HepG2 (cell line): ENCODE data around the gene SULT1B1. TPM values are rescaled to one million over a fixed set of nuclear protein-coding genes. Genes with fewer than 3 reads are reported as not detected.
A peak's percentile ranks its signal among the peaks of the same experiment; 100 is the strongest.

Experiments used
- E2F5 ChIP-seq: sonication (generic); formaldehyde crosslinking; conservative IDR thresholded peaks from 2 replicates; pipeline ENCODE4 v1.4.0; 2020; ENCODE audit warnings: missing genetic modification reagents
- KAT2B ChIP-seq: fragments of 150-350 bp; IDR thresholded peaks from 2 replicates; pipeline ENCODE4 v1.6.1; 2014; ENCODE audit warnings: low read depth, low read length, borderline replicate concordance
- KDM6A ChIP-seq: IDR thresholded peaks from 2 replicates; pipeline ENCODE4 v1.6.1; 2016; ENCODE audit warnings: low read depth
- MIER3 ChIP-seq: IDR thresholded peaks from 2 replicates; pipeline ENCODE4 v1.6.1; 2016; ENCODE audit warnings: missing compliant biosample characterization, borderline replicate concordance
- RFXANK ChIP-seq: IDR thresholded peaks from 2 replicates; pipeline ENCODE4 v1.6.1; 2016
- SMAD1 ChIP-seq: sonication (generic); formaldehyde crosslinking; IDR thresholded peaks from 2 replicates; pipeline ENCODE4 v1.4.0; 2020; ENCODE audit warnings: missing genetic modification reagents, low read depth, mild to moderate bottlenecking, borderline replicate concordance
- U2AF1 ChIP-seq: fragments of 200-400 bp; formaldehyde crosslinking; optimal IDR thresholded peaks from 2 replicates; pipeline ENCODE3; 2017; ENCODE audit warnings: mild to moderate bottlenecking, low read depth, low read length
- ZBTB8A ChIP-seq: sonication (generic); formaldehyde crosslinking; IDR thresholded peaks from 2 replicates; pipeline ENCODE4 v1.4.0; 2020; ENCODE audit warnings: mild to moderate bottlenecking, low read depth, missing genetic modification reagents, borderline replicate concordance
- ZFAT ChIP-seq: sonication (generic); formaldehyde crosslinking; conservative IDR thresholded peaks from 2 replicates; pipeline ENCODE4 v1.8.1; 2023; ENCODE audit warnings: missing genetic modification reagents, inconsistent platforms
- ZNF292 ChIP-seq: sonication (generic); formaldehyde crosslinking; IDR thresholded peaks from 2 replicates; pipeline ENCODE4 v1.8.1; 2022; ENCODE audit warnings: mild to moderate bottlenecking, low read depth, missing genetic modification reagents, borderline replicate concordance
- ZNF44 ChIP-seq: sonication (generic); formaldehyde crosslinking; IDR thresholded peaks from 2 replicates; pipeline ENCODE4 v1.5.1; 2020; ENCODE audit warnings: mild to moderate bottlenecking, missing genetic modification reagents
- ZNF547 ChIP-seq: sonication (generic); formaldehyde crosslinking; IDR thresholded peaks from 2 replicates; pipeline ENCODE4 v1.5.1; 2020; ENCODE audit warnings: mild to moderate bottlenecking, missing genetic modification reagents
- ZNF562 ChIP-seq: sonication (generic); formaldehyde crosslinking; IDR thresholded peaks from 2 replicates; pipeline ENCODE4 v1.8.0; 2022; ENCODE audit warnings: missing genetic modification reagents, borderline replicate concordance
- polyA plus RNA-seq, 8 experiments: library from polyadenylated mRNA; depleted of rRNA in 3 of 8; stranded (reverse) in 7 of 8; unstranded in 1 of 8; fragments of >200 nt; fragmentation: Illumina TruSeq in 4 of 8; extraction: Trizol in 4 of 8; gene quantifications; 2 replicates each; pipeline versions ENCODE4 v1.2.1 to v1.2.3, GENCODE V29; 2011 to 2016; ENCODE audit warnings: low read depth in 4 of 8, missing spikeins in 1 of 8, mixed read lengths in 1 of 8; ENCODE audit not compliant: insufficient read depth in 1 of 8
- total RNA-seq, 5 experiments: library from RNA; depleted of rRNA; stranded (reverse); fragments of >200 nt; fragmentation: Illumina TruSeq; extraction: Trizol; gene quantifications; 2 replicates each; pipeline ENCODE4 v1.2.3, GENCODE V29; 2016; ENCODE audit warnings: low read depth in 1 of 5
- TF ChIP-seq, protein P1 (sequence below): IDR thresholded peaks from 2 replicates; pipeline ENCODE4 v1.4.0; 2020; ENCODE audit warnings: mild to moderate bottlenecking, missing genetic modification reagents
- TF ChIP-seq, protein P2 (sequence below): sonication (generic); formaldehyde crosslinking; IDR thresholded peaks from 2 replicates; pipeline ENCODE4 v1.5.1; 2020; ENCODE audit warnings: mild to moderate bottlenecking, missing genetic modification reagents, borderline replicate concordance
- TF ChIP-seq, protein P3 (sequence below): sonication (generic); formaldehyde crosslinking; IDR thresholded peaks from 2 replicates; pipeline ENCODE4 v1.5.1; 2020; ENCODE audit warnings: mild to moderate bottlenecking, moderate library complexity, missing genetic modification reagents

SULT1B1 gene
- total and polyA plus RNA-seq, 2 of the 13 experiments (the other 11 are each of a cell fraction or from before 2014, with no cell fraction given) = 0.20 to 0.25 TPM

GRCh38 chr4:69781458-69782418 is 21.3 kb upstream of the SULT1B1 start (continued):
- TF ChIP-seq, protein P1, sequence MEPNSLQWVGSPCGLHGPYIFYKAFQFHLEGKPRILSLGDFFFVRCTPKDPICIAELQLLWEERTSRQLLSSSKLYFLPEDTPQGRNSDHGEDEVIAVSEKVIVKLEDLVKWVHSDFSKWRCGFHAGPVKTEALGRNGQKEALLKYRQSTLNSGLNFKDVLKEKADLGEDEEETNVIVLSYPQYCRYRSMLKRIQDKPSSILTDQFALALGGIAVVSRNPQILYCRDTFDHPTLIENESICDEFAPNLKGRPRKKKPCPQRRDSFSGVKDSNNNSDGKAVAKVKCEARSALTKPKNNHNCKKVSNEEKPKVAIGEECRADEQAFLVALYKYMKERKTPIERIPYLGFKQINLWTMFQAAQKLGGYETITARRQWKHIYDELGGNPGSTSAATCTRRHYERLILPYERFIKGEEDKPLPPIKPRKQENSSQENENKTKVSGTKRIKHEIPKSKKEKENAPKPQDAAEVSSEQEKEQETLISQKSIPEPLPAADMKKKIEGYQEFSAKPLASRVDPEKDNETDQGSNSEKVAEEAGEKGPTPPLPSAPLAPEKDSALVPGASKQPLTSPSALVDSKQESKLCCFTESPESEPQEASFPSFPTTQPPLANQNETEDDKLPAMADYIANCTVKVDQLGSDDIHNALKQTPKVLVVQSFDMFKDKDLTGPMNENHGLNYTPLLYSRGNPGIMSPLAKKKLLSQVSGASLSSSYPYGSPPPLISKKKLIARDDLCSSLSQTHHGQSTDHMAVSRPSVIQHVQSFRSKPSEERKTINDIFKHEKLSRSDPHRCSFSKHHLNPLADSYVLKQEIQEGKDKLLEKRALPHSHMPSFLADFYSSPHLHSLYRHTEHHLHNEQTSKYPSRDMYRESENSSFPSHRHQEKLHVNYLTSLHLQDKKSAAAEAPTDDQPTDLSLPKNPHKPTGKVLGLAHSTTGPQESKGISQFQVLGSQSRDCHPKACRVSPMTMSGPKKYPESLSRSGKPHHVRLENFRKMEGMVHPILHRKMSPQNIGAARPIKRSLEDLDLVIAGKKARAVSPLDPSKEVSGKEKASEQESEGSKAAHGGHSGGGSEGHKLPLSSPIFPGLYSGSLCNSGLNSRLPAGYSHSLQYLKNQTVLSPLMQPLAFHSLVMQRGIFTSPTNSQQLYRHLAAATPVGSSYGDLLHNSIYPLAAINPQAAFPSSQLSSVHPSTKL (CRISPR knock-in tag) = peak; percentile 98
- TF ChIP-seq, protein P2, sequence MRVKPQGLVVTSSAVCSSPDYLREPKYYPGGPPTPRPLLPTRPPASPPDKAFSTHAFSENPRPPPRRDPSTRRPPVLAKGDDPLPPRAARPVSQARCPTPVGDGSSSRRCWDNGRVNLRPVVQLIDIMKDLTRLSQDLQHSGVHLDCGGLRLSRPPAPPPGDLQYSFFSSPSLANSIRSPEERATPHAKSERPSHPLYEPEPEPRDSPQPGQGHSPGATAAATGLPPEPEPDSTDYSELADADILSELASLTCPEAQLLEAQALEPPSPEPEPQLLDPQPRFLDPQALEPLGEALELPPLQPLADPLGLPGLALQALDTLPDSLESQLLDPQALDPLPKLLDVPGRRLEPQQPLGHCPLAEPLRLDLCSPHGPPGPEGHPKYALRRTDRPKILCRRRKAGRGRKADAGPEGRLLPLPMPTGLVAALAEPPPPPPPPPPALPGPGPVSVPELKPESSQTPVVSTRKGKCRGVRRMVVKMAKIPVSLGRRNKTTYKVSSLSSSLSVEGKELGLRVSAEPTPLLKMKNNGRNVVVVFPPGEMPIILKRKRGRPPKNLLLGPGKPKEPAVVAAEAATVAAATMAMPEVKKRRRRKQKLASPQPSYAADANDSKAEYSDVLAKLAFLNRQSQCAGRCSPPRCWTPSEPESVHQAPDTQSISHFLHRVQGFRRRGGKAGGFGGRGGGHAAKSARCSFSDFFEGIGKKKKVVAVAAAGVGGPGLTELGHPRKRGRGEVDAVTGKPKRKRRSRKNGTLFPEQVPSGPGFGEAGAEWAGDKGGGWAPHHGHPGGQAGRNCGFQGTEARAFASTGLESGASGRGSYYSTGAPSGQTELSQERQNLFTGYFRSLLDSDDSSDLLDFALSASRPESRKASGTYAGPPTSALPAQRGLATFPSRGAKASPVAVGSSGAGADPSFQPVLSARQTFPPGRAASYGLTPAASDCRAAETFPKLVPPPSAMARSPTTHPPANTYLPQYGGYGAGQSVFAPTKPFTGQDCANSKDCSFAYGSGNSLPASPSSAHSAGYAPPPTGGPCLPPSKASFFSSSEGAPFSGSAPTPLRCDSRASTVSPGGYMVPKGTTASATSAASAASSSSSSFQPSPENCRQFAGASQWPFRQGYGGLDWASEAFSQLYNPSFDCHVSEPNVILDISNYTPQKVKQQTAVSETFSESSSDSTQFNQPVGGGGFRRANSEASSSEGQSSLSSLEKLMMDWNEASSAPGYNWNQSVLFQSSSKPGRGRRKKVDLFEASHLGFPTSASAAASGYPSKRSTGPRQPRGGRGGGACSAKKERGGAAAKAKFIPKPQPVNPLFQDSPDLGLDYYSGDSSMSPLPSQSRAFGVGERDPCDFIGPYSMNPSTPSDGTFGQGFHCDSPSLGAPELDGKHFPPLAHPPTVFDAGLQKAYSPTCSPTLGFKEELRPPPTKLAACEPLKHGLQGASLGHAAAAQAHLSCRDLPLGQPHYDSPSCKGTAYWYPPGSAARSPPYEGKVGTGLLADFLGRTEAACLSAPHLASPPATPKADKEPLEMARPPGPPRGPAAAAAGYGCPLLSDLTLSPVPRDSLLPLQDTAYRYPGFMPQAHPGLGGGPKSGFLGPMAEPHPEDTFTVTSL = peak; percentile 98
- TF ChIP-seq SMAD1 (no peak; the same call in 1 of the 2 replicates), ZNF562 (no peak), ZFAT (no peak), KAT2B (no peak), RFXANK (CRISPR knock-in tag) (0 out of 2 replicates have a peak, but pooled peaks have one; percentile 33), ZNF44 (CRISPR knock-in tag) (no peak), MIER3 (CRISPR knock-in tag) (no peak; the same call in 1 of the 2 replicates), U2AF1 (no peak), E2F5 (no peak), ZBTB8A (CRISPR knock-in tag) (no peak), ZNF292 (CRISPR knock-in tag) (peak; percentile 59; the same call in 1 of the 2 replicates), KDM6A (CRISPR knock-in tag) (peak; percentile 97), ZNF547 (CRISPR knock-in tag) (0 out of 2 replicates have a peak, but pooled peaks have one; percentile 30)
- TF ChIP-seq, protein P3, sequence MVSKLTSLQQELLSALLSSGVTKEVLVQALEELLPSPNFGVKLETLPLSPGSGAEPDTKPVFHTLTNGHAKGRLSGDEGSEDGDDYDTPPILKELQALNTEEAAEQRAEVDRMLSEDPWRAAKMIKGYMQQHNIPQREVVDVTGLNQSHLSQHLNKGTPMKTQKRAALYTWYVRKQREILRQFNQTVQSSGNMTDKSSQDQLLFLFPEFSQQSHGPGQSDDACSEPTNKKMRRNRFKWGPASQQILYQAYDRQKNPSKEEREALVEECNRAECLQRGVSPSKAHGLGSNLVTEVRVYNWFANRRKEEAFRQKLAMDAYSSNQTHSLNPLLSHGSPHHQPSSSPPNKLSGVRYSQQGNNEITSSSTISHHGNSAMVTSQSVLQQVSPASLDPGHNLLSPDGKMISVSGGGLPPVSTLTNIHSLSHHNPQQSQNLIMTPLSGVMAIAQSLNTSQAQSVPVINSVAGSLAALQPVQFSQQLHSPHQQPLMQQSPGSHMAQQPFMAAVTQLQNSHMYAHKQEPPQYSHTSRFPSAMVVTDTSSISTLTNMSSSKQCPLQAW (CRISPR knock-in tag) = peak; percentile 78; the same call in 1 of the 2 replicates
